ENCODE measurements around the gene CEP128.

The CEP128 gene

GRCh38 chr14:80664576-80664975, 277.0 kb downstream of the CEP128 start:
- DNase-seq (ENCODE audit: low read depth in 2 of 2) = no peak

GRCh38 chr14:80663541-80663940, 278.0 kb downstream of the CEP128 start:
- no peak for DNase-seq (ENCODE audit: low read depth in 2 of 2)

GRCh38 chr14:80659783-80660182, 281.8 kb downstream of the CEP128 start:
- DNase-seq (ENCODE audit: low read depth in 2 of 2) = no peak

- DNase-seq (ENCODE audit: low read depth in 2 of 2) = no peak
These were observed 282.8 kb downstream of the CEP128 start for GRCh38 chr14:80658733-80659132.

GRCh38 chr14:80658155-80658554, 283.4 kb downstream of the CEP128 start:
- DNase-seq (ENCODE audit: low read depth in 2 of 2) = no peak

- no peak for DNase-seq (ENCODE audit: low read depth in 2 of 2)
These were observed 287.6 kb downstream of the CEP128 start for GRCh38 chr14:80653956-80654355.

GRCh38 chr14:80645667-80646413, 295.7 kb downstream of the CEP128 start:
- DNase-seq (ENCODE audit: low read depth in 2 of 2) = no peak

- no peak for DNase-seq (ENCODE audit: low read depth in 2 of 2)
These were observed 296.7 kb downstream of the CEP128 start for GRCh38 chr14:80644826-80645225.

GRCh38 chr14:80638620-80639515, 302.7 kb downstream of the CEP128 start:
- DNase-seq (ENCODE audit: low read depth in 2 of 2) = no peak

GRCh38 chr14:80637756-80638619, 303.6 kb downstream of the CEP128 start:
- no peak for DNase-seq (ENCODE audit: low read depth in 2 of 2)

- DNase-seq (ENCODE audit: low read depth in 2 of 2) = no peak
These were observed 305.5 kb downstream of the CEP128 start for GRCh38 chr14:80636071-80636470.

- no peak for DNase-seq (ENCODE audit: low read depth in 2 of 2)
These were observed 307.3 kb downstream of the CEP128 start for GRCh38 chr14:80634106-80634758.

GRCh38 chr14:80629606-80630005, 311.9 kb downstream of the CEP128 start:
- no peak for DNase-seq (ENCODE audit: low read depth in 2 of 2)

GRCh38 chr14:80628547-80628946, 313.0 kb downstream of the CEP128 start:
- no peak for DNase-seq (ENCODE audit: low read depth in 2 of 2)

GRCh38 chr14:80627745-80628144, 313.8 kb downstream of the CEP128 start:
- no peak for DNase-seq (ENCODE audit: low read depth in 2 of 2)

GRCh38 chr14:80624581-80624980, 317.0 kb downstream of the CEP128 start:
- DNase-seq (ENCODE audit: low read depth in 2 of 2) = no peak

- no peak for DNase-seq (ENCODE audit: low read depth in 2 of 2)
These were observed 319.8 kb downstream of the CEP128 start for GRCh38 chr14:80621701-80622100.

GRCh38 chr14:80620434-80620833, 321.1 kb downstream of the CEP128 start:
- no peak for DNase-seq (ENCODE audit: low read depth in 2 of 2)

- DNase-seq (ENCODE audit: low read depth in 2 of 2) = no peak
These were observed 322.7 kb downstream of the CEP128 start for GRCh38 chr14:80618751-80619329.

- no peak for DNase-seq (ENCODE audit: low read depth in 2 of 2)
These were observed 325.7 kb downstream of the CEP128 start for GRCh38 chr14:80615831-80616230.

GRCh38 chr14:80609055-80609454, 332.5 kb downstream of the CEP128 start:
- DNase-seq (ENCODE audit: low read depth in 2 of 2) = no peak

Data from stimulated activated CD4-positive, alpha-beta T cell treated with anti-CD3 and anti-CD28 coated beads, Interleukin-4, amount 100 ng/mL, for 48 hours (primary cell).